NT2/D1 (cell line): ENCODE data around the gene RPS28.

ENCODE experiments used
- SUZ12 ChIP-seq: IDR thresholded peaks from 2 replicates; pipeline ENCODE4 v1.6.1; 2011; ENCODE audit not compliant: insufficient read length, insufficient read depth; ENCODE audit errors: extremely low read depth
- ZNF274 ChIP-seq: IDR thresholded peaks from 2 replicates; pipeline ENCODE4 v1.6.1; 2011; ENCODE audit warnings: mild to moderate bottlenecking, low read depth, low read length

DNA sequence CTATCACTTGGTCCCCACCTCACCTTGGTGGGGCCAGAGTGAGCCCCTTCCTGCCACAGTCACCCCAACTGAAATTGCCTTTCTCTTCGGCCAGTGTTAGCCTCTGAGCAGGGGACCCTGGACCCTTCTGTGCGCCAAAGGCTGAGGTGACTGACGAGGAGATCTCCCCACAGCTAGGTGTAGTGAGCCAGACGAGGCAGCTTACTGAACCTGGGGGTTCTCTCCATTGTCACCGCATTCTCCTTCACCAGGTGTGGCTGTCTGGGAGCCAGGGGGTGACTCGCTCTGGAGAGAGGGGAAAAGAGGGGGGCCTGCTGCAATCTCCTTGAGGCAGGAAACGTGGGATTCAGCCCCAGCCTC lies 1.3 kb downstream of the RPS28 start:
- no peak for TF ChIP-seq ZNF274
- TF ChIP-seq SUZ12: no peak
